NCI-H69 (cell line): ENCODE results near the gene PADI1.

Experiments used
- DNase-seq: peaks from one replicate; lab custom pipeline; 2025; lab: John Stamatoyannopoulos, UW

Gene PADI1

DNA sequence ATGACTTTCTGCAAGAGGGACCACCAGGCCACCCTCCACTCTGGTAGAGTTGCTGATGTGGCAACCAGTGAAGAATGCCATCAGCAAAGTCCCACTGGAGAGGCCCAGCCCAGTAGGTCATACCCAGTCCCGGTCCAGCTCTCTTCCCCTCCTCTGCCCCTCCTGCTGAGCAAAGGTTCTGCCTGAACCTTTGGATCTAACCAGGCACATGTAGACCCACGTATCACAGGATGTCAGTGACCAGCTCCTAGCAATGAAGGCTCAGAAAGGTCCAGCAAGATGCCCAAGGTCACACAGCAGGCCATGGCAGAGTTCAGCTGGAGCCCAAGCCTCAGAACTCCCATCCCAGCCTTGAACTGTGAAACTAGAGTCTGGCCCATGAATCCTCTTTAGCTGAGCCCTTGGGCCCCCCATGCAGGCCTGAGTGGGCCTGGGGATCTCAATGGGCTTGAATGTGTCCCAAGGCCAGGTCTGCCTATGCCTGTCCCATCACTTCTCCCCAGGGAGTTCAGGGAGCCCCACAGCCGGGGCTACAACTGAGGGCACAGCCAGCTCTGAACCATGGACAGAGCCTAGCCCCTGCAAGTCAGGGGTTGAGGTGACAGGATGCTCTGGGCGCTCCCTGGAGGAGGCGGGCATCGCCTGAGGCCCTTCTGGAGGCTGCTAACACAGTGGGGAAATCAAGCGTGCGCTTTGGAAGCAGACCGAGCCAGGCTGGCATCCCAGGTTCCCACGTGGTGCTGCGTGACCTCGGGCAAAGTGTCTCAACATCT, 21.4 kb upstream of the PADI1 start:
- DNase-seq = no peak

DNA sequence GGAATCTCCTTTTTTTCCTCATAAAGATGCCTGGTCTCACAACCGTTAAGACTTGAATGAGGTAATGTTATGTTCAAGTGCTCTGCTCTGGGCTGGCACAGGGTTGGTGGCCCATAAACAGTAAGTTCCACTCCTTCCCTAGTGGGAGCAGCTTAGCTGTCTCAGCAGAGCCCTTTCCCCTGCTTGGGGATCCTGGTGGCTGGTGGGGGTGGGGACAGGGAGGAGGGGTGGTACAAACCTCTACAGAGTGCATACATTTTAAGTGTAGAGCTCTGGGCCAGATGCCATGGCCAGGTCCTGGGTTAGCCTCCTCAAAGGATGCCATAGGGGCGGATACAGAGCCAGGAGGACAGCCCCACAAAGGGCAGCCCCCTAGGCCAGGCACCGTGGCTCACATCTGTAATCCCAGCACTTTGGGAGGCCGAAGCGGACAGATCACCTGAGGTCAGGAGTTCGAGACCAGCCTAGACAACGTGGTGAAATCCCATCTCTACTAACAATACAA, 20.7 kb upstream of the PADI1 start:
- DNase-seq = no peak

DNA sequence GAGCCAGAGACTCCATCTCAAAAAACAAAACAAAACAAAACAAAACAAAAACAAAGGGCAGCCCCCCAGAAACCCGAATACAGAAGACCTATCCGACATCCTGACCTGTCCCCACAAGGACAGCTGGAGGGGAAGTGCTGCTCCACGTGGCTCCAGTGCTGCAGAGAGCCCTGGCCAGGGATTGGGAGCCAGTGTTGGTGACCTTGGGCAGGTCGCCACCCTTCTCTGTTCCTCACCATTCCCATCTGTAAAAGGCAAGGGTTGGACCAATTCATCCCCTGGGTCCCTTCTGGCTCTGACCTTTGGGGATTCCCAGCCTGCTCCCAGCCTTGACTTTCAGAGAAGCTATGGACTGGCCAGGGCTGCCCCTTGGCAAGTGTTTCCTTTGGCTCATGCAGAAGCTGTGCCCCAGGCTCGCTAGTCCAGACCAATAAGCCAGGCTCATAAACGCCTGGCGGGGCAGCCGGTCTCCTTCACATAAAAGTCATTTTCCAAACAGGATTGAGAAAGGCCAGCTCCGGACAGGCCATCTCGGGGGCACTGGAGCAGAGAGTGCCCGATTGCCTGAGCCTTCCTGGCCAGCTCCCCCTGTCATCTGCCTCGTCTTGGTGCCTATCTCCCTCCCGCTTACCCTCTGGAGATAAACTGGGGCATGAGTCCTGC, 20.0 kb upstream of the PADI1 start:
- DNase-seq = no peak

DNA sequence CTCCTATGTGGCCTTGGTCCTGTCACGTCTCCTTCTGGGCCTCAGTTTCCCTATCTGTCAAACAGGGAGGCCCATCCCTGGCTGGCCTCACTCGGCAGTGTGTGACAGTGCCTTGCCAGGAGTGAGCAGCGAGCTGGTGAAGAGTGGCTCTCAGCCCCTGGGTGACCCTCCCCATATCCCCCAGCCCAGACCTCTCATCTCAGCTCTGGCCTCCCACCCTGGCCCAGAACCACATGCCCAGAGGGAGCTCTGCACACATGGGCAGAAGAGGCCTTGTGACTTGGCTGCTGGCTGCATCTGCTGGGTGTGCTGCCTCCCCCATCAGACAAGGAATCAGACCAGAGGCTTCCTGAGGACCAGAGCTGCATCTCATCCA, 19.5 kb upstream of the PADI1 start:
- DNase-seq = no peak

DNA sequence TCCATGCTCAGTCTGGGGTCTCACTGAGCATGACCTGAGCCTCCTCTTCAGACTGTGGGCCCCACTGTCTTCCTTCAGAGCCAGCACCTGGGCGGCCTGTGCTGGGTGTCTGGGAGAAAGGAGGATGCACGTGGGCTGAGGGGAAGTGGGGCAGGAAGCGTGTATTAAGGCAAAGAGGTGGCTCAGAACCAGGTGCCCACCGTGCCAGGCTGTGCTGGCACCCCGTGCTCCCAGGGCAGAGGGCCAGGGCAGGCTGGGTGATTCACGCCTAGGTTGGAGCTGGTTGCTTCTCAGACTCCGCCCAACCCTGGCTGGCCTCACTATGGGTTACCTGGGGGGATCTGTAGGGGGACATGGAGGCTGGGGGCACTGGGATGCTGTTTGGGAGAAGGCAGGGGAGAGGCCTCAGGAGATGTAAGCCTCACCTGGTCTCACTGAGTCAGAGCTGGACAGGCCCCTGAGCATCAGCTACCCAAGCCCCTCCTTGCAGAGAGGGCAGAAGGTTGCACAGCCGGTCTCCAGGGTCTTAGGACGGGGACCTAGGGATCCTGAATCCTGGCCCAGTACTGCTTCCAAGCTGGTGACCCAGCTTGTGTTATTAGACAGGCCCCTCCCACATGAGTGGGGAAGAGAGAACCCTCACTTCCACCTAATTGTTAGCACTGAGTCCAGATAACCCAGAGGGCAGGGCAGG, 18.6 kb upstream of the PADI1 start:
- no peak for DNase-seq

DNA sequence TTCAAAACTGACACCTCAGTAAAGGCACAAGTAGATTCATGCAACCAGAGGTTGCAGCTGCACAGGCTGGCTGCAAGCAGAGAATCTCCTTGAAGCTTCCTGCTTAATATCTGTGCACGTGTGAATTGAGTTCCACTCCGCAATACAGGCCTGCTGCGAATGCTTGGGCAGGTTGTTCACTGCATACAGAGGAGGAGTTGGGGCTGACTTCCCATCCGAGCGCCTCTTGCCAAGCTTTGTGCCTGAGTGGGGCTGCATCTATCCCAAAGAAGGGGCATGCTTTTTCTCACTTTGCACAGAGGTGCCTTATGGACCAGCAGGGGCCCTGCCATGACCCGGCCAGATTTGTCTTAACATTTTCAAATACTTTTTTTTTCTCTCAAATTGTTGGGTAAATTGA, 17.9 kb upstream of the PADI1 start:
- no peak for DNase-seq

DNA sequence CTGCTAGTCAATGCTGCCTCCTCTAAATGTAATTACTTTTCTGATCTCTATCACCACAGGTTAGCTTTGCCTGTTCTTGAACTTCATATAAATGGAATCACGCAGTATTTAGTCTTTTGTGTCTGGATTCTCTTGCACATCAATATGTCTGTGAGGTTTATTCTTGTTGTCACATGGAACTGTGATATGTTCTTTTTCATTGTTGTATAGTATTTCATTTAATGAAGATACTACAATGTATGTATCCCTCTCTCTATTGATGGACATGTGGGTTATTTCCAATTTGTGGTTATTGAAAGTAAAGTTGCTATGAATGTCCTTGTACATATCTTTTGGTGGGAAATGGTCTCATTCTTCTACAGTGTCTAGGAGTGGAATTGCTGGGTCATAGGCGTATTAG, 16.7 kb upstream of the PADI1 start:
- no peak for DNase-seq

DNA sequence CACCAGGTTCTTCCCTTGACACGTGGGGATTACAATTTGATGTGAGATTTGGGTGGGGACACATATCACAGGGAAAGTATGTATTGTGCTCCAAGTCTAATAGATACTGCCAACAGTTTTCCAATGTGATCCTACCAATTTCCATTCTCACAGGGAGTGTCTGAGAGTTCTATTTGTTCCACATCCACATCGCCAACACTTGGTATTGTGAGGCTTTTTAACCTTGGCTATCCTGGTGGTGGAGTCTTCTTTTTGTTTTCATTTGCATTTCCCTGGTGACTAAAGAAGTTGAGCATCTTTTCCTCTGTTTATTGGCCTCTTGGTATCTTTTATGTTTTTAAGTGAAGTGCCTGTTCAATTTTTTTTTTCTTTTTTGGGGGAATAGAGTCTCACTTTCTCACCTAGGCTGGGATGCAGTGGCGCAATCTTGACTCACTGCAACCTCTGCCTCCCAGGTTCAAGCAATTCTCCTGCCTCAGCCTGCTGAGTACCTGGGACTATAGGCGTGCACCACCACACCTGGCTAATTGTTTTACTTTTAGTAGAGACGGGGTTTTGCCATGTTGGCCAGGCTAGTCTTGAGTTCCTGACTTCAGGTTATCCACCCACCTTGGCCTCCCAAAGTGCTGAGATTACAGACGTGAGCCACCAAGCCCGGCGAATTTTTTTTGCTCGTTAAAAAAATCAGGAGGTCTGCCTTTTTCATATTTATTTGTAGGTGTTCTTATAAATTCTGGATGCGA, 15.9 kb upstream of the PADI1 start:
- DNase-seq = no peak

DNA sequence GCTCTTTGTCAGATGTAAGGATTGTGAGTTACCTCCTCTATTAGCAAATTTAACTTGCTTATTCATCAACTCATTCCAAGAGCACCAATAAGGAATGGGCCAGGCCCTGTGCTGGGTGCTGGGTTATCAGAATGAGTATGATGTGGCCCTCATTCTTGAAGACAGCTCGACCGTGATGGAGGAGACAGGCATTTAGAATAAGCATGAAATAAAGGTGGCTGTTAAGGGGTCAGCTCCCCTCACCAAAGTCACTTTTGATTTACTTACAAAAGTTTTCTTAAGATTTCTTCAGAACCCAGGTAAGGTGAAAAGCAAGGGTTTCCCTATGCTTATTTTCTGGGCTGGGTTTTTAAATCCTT, 15.3 kb upstream of the PADI1 start:
- no peak for DNase-seq

DNA sequence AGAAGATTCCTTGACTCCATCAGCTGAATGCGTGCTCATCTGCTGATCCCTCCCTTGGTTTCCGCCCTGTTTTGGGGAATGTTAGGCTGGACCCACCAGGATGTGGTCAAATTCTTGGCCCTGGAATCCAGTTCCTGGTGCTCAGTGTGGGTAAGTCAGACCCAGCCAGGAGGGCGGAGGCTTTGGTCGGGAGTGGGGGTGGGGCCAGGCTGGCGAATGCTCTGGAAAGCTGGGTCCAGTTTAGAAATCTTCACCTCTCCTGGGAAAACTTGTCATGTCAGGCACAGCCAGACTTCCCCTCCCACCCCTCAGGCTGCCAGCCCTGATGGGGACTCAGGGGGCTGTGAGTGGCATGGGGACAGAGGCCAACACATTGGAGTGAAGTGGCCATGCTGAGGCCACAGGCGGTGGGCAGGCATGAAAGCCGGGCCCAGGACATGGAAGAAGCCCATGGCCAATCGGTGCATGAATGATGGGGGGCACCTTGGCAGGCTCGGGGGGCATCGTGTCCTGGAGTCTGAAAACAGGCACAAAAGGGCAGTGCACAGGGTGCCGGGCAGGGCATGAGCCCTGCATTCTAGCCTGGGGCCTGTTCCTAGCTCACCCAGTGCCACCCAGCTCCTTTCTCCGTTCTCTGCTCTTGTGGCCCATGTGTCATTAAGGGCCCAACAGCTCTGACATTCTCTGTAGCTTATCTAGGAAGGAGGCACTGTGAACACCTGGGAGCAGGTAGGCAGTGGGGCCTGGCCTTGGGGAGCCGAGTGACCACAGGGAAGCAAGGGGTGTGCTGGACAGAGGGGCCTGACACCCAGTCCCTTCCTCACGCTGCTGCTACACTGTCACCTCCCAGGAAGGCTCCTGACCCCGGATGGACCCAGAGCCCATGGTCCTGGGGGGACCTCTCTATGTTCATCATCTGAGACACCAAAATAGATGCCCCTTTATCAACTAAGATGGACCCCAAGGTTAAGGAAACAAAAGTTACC, 14.6 kb upstream of the PADI1 start:
- DNase-seq = no peak

DNA sequence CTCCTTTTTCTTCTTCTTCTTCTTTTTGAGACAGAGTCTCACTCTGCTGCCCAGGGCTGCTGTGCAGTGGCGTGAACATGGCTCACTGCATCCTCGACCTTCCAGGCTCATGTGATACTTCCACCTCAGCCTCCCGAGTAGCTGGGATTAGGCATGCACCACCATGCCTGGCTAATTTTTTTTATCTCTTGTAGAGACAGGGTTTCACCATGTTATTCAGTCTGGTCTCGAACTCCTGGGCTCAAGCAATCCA, 13.0 kb upstream of the PADI1 start:
- DNase-seq = no peak

DNA sequence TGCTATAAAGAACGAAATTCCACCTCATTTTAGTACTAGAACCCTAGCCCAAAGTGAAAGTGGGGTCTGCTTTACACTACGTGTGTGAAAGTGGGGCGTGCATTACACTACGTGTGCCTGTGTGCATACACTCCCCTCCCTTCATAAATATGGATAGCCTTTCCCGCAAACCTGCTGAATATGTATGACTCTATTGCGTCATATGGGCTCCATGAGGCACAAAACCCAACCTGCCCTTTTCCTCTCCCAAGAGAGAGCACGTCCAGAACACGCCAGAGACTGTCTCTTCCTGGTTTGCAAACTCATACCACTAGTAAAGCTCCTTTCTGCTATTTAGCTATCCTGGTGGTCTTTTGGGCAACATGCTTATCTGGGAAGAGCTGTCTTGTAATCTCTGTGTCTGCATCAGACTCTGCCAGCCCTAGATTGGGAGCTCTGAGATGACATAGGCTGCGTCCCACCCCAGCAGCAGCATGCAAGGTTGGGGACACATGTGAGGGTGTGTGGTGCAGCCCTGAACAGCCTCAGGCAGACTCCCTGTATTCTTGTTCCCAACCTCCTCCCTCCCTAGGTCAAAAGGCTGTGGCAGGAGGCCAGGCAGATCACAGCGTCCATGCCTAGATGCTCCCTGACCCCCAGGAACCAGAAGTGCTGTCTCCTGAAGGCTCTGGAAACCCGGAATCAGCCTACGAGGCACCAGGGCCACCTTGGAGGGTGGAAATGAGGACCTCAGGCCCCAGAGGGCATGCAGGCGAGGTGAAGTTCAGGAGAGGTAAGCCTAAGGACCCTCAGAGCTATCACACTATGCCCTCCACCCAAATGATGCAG, 12.3 kb upstream of the PADI1 start:
- DNase-seq = no peak

DNA sequence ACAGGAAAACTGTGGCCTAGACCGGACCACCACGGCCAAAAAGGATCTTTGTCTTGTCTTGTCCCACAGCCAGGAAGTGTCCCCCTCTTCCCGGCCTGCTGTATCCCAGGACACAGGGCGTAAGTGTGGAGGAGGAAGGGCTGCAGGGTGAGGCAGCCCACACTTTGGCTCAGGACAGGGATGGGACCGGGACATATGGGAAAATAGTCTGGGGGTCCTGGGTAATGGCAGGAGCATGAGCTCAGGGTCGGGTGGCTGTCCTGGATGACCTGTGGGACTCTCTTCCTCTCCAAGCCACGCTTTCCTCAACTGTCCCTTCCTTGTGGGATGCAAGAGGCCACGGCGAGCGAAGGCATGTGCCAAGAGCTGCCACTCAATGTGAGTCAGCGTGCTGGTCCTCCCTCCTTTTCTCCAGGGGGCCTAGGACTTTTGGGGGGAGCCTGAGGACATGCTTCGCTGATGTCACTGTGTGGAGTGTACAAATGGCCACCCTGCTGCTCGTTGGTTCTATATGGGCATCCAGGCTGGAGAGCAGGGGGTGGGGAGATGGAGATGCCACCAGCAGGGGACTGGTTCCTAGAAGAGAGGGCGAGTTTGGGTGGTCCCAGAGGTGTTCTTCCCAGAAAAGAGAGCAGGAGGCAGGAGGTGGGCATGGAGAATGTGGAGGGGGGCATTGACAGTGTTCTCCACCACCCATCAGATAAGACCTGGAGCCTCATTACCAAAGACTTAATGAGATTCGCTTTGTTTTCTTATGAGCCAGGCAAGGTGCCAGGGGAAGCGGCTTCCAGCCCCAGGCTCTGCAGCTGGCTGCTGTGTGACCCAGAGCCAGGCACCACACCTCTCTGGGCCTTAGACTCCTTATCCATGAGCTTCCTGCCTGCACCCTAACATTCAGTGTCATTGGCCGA, 11.5 kb upstream of the PADI1 start:
- peak; percentile 36 for DNase-seq

DNA sequence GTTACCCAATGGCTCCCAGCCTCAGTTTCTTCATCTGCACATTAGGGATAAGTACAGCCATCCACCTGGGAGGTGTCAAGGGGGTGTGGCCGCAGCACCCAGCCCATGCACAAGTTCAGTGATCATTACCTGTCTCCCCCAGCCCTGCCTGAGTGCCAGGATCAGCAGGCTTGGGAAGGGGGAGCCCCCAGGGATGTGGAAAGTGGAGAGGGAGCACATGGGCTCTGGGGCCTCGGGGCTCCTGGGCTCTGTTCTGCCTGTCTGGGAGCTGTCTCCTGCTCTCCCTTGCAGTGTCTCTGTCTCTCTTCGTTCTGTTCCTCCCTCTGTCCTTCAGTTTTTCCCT, 10.8 kb upstream of the PADI1 start:
- no peak for DNase-seq

DNA sequence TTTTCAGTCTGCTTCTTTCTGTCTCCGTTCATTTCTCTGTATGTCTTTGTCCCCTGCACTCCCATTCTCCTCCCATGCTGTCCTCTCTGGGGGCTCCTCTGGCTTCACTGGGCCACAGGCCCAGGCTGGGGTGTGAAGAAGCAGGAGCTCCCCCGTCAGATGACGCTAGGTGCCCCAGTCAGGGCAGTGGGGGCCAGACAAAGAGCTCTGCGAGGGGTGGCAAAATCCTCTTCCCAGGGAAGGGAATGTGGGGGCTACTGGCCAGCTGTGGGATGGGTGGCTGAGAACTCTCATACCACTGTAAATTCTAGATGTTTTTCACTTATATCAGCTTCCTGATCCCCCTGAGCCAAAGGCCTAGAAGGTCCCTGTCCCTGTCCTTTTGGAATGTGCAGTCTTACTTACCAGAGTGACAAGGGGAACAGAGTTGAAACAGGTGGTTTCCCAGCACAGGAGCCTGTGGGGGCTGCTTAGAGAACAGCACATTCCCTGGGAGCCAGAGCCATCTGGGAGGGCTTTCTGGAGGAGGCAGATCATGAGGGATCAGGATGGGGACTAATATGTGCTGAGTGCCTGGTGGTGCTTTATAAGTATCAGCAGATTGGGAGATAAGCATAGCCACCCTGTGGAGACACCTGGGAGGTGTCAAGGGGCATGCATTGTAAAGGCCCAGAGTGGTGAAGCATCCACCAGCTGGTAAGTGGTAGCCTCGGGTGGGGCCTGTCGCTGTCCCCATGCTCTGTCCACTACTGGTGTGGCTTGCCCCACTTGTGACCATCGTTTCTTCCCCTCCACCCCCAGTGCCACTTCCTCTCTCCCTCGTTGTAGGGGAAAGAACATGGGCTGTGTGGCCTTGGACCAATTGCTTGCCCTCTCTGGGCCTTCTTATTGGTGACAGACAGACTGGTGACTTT, 10.1 kb upstream of the PADI1 start:
- no peak for DNase-seq

DNA sequence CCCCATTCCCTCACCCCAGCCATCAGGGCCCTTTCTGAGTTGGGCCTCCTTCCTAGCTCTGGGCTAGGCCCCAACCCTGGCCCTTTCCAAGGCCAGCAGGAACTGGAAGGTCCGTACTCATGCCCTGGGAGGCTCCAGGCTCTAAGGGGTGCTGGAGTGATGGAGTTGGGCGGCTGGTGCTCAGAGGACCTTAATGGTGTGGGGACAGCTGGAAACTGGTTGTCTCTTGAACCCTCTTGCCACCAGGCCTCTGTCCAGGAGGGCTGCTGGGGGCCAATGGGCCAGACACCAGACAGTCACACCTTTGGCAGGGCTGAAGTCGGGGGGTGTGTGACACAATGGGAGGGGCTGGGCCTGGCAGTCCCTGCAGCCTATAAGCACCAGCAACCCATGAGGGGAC, 9.2 kb upstream of the PADI1 start:
- DNase-seq = no peak

DNA sequence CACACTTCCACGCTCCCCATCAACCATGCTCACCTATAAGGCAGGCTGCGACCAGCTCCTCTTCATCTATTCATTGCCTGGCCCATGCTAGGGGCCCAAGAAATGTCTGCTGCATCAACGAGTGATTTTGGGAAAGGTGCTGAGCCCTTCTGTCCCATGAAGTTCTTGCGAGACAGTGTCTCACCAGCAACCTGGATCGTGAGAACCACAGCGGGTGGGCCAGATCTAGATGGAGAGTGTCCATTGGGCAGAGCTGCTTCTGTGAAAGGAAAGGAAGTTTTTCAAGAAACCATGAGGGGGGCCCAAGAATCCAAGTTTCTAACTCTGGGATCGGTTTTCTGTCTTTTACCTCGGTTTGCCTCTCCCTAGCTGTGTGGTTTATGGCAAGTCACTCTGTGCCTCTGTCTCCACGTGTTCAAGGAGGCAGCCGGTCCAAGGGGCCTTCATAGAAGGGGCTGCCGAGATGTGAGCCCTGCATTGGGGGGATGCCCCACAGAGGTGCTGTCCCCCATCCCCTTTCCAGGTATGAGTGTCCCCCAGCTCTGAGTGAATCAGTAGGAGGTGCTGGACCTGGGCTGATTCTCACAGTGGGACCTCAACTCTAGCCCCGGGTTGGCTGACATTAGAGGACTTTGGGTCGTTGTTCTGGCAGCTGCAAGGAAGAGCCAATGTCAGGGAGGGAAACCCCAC, 8.3 kb upstream of the PADI1 start:
- DNase-seq = no peak

DNA sequence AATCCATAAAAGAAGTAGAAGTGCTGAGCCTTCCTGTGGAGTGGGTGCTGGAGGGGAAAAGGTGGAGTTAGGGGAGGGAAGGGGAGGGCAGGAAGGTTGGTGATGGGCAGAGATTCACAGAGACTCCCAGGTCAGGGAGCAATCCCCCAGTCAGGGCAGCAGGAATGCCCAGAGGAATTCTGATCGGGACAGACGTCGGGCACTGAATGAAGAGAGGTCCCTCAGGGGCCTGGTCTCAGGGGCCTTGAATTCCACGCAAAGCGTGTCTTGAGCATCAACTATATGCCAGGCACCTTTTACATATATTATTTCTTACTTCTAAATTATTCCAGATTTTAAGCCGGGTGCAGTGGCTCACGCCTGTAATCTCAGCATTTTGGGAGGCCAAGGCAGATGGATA, 7.2 kb upstream of the PADI1 start:
- DNase-seq = no peak
